GF-D8 (cell line): ENCODE data around the gene TCF12.
A peak's percentile ranks its signal among the peaks of the same experiment; 100 is the strongest.
"Not testable (repeated sequence)": the region's sequence is repeated elsewhere in the genome, so short reads cannot be mapped to it uniquely, and the experiment has no call there.

Source experiments
- DNase-seq: peaks from one replicate; lab custom pipeline; 2025; lab: John Stamatoyannopoulos, UW

Gene TCF12

GRCh38 chr15:57092252-57092651, 173.8 kb downstream of the TCF12 start:
- DNase-seq = no peak

GRCh38 chr15:57094321-57095257, 176.1 kb downstream of the TCF12 start:
- DNase-seq = no peak

GRCh38 chr15:57095896-57096295, 177.5 kb downstream of the TCF12 start:
- DNase-seq = no peak

- no peak for DNase-seq
Measured at GRCh38 chr15:57097246-57097645, 178.8 kb downstream of the TCF12 start.

- DNase-seq = not testable (repeated sequence)
Measured at GRCh38 chr15:57097919-57098543, 179.6 kb downstream of the TCF12 start.

- no peak for DNase-seq
Measured at GRCh38 chr15:57098896-57099295, 180.5 kb downstream of the TCF12 start.

GRCh38 chr15:57100136-57100539, 181.7 kb downstream of the TCF12 start:
- peak; percentile 7 for DNase-seq

- no peak for DNase-seq
Measured at GRCh38 chr15:57102858-57103257, 184.4 kb downstream of the TCF12 start.

GRCh38 chr15:57108296-57108695, 189.9 kb downstream of the TCF12 start:
- DNase-seq = no peak

GRCh38 chr15:57109005-57109404, 190.6 kb downstream of the TCF12 start:
- DNase-seq = no peak

- DNase-seq = no peak
Measured at GRCh38 chr15:57111002-57111401, 192.6 kb downstream of the TCF12 start.

GRCh38 chr15:57112178-57112577, 193.7 kb downstream of the TCF12 start:
- DNase-seq = no peak

- DNase-seq = peak; percentile 65
Measured at GRCh38 chr15:57114070-57114469, 195.6 kb downstream of the TCF12 start.

GRCh38 chr15:57118013-57118799, 199.8 kb downstream of the TCF12 start:
- no peak for DNase-seq

- no peak for DNase-seq
Measured at GRCh38 chr15:57122080-57122840, 203.8 kb downstream of the TCF12 start.

GRCh38 chr15:57124036-57124435, 205.6 kb downstream of the TCF12 start:
- DNase-seq = no peak

- DNase-seq = no peak
Measured at GRCh38 chr15:57129064-57129463, 210.6 kb downstream of the TCF12 start.

- no peak for DNase-seq
Measured at GRCh38 chr15:57130956-57131355, 212.5 kb downstream of the TCF12 start.

- DNase-seq = no peak
Measured at GRCh38 chr15:57133127-57133968, 214.9 kb downstream of the TCF12 start.

- DNase-seq = no peak
Measured at GRCh38 chr15:57134071-57134605, 215.7 kb downstream of the TCF12 start.

- no peak for DNase-seq
Measured at GRCh38 chr15:57134851-57135250, 216.4 kb downstream of the TCF12 start.
